ENCODE data around the gene LRRC72. TPM values are rescaled to one million over a fixed set of nuclear protein-coding genes. Genes with fewer than 3 reads are reported as not detected.

Gene LRRC72
- polyA plus RNA-seq, 1 donor = not detected

- no peak for DNase-seq (ENCODE audit: low read depth)
These were observed 99.8 kb downstream of the LRRC72 start for GRCh38 chr7:16626388-16626787.

- DNase-seq (ENCODE audit: low read depth) = no peak
These were observed 100.6 kb downstream of the LRRC72 start for GRCh38 chr7:16627236-16627635.

- DNase-seq (ENCODE audit: low read depth) = no peak
These were observed 104.0 kb downstream of the LRRC72 start for GRCh38 chr7:16630654-16631053.

Other genes with a start within 250 kb of the LRRC72 start
- gene CRPPA, start 105.3 kb upstream of the LRRC72 start, polyA plus RNA-seq (ENCODE audit: insufficient read length) = 3.9 TPM
- gene SOSTDC1, start 61.1 kb upstream of the LRRC72 start, polyA plus RNA-seq (ENCODE audit: insufficient read length) = 10.2 TPM
- 25.9 TPM for gene ANKMY2, start 118.9 kb downstream of the LRRC72 start, polyA plus RNA-seq (ENCODE audit: insufficient read length)
- 201 TPM for gene BZW2, start 119.4 kb downstream of the LRRC72 start, polyA plus RNA-seq (ENCODE audit: insufficient read length)
- gene TSPAN13, start 226.9 kb downstream of the LRRC72 start, polyA plus RNA-seq (ENCODE audit: insufficient read length) = 56.9 TPM

Data from forelimb muscle (tissue), 1 donor.